DMS53 treated with DMSO at 0.1 percent for 48 hours (cell line): Measurements from ENCODE around the gene ZNF470.

Experiments
- DNase-seq: peaks from one replicate; lab custom pipeline; 2025; ENCODE audit not compliant: unreplicated experiment; lab: John Stamatoyannopoulos, UW

The ZNF470 gene

GRCh38 chr19:56608274-56608964, 41.2 kb downstream of the ZNF470 start:
- no peak for DNase-seq

- no peak for DNase-seq
Observed at GRCh38 chr19:56611288-56611687, 44.0 kb downstream of the ZNF470 start.

DNA sequence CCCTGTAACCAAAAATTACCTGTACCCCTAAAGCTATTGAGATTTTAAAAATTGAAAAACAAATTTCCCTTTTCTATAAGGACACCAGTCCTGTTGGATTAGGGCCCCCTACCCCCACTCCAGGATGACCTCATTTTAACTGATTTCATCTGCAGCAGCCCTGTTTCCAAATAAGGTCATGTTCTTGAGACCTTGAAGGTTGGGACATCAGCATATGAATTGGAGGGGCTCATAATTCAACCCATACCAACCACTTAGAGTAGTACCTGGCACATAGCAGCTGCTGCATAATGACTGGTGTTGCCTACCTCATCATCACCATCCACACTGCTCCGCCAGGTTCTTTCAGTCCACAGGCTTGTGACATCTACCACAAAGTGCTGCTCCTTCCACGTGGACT, 45.5 kb downstream of the ZNF470 start:
- no peak for DNase-seq

GRCh38 chr19:56613639-56614038, 46.4 kb downstream of the ZNF470 start:
- no peak for DNase-seq

GRCh38 chr19:56617531-56617930, 50.3 kb downstream of the ZNF470 start:
- peak; percentile 23 for DNase-seq

DNA sequence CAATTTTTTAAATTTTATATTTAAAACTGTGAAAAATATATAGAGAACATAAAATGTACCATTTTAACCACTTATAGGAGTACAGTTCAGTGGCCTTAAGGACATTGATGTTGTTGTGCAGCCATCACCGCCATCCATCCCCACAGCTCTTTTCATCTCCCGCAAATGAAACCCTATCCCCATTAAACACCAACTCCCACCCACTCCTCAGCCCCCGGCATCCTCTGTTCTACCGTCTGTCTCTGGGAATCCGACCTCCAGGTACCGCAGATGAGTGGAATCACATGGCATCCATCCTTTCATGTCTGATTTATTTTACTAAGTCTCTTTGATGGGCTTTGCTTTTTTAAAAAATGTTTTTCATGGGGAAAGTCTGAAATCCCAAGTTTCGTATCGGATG, 51.9 kb downstream of the ZNF470 start:
- no peak for DNase-seq

DNA sequence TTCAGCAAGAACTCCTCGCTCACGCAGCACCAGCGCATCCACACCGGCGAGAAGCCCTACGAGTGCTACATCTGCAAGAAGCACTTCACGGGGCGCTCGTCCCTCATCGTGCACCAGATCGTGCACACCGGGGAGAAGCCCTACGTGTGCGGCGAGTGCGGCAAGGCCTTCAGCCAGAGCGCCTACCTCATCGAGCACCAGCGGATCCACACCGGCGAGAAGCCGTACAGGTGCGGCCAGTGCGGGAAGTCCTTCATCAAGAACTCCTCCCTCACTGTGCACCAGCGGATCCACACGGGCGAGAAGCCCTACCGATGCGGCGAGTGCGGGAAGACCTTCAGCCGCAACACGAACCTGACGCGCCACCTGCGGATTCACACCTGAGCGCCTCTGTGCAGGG, 55.1 kb downstream of the ZNF470 start:
- no peak for DNase-seq

DNA sequence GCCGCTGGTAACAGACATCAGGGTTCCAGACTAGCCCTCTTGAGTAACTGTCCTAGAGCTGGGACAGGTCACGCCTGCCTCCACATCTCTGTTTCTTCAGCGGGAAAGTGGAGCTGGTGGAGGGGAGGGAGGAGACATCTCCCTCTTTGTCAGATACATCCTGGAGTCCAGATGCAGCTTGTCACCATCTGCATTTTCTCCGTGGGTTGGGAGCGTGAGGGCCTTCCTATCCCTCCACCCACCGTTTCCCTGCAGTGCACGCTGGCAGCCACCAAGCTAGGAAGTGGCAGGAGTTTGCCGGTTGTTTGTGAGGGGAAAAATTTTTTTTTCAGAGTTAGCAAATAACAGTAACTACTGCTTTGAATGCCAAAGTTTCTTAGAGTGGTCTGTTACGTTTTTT, 55.7 kb downstream of the ZNF470 start:
- DNase-seq, result no peak

GRCh38 chr19:56625708-56626107, 58.4 kb downstream of the ZNF470 start:
- DNase-seq, result no peak

DNA sequence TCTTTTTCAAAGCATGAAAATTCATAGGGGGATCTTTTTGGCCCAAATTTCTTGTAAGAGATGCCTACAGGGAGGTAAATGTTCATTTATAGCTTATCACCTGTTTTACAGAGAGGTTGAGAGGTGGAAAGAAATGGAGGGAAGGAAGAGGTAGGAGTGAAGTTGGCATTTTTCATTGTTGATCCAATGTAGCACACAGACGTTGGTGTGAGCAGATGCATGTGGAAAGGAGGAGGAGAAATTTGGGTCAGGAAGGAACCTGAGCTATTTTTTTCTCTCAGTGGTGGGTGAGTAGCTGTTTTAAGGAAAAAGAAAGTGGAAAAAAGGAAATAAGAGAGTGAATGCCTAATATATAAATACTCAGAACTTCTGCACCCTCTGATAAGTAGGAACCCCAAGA, 65.8 kb downstream of the ZNF470 start:
- DNase-seq, result no peak

DNA sequence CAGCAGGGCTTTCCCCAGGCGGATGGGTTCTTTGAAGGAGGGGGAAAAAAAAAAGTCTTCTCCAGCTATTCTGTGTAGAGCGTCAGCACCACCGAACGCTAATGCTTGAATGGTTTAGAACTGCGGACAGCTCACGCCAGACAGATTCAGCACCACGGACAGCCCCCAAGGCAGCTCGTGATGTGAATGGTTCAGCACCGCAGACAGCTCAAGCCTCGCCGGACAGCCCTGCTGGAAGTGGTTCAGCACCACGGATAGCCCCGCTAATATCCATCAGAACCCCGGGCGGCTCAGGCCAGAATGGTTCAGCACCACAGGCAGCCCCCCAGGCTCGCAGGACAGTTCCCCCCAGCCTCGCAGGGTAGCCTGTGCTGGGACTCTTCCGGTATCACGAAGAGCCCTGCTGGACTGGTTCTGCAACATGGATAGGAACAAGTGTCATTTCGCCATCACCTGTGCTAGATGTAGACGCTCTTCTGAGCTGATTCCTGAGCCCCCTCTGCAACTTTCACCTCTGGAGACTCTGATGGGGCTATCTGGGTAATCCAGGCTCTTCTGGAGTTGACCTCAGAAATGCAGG, 70.8 kb downstream of the ZNF470 start:
- DNase-seq, result peak; percentile 33
